GM12874 (cell line): ENCODE results near the gene HYI.

Source experiments
- CTCF ChIP-seq: IDR thresholded peaks from 2 replicates; pipeline ENCODE4 v1.5.1; 2011; ENCODE audit warnings: low read depth, mild to moderate bottlenecking, control low read depth, low read length, moderate library complexity; ENCODE audit not compliant: insufficient read depth

Gene HYI

GRCh38 chr1:43484367-43484766, 30.6 kb upstream of the HYI start:
- no peak for TF ChIP-seq CTCF

GRCh38 chr1:43482215-43482614, 28.5 kb upstream of the HYI start:
- no peak for TF ChIP-seq CTCF

GRCh38 chr1:43481491-43481890, 27.8 kb upstream of the HYI start:
- TF ChIP-seq CTCF, result no peak

GRCh38 chr1:43479414-43479813, 25.7 kb upstream of the HYI start:
- no peak for TF ChIP-seq CTCF

- no peak for TF ChIP-seq CTCF
These were observed 24.0 kb upstream of the HYI start for GRCh38 chr1:43477716-43478115.

GRCh38 chr1:43473463-43473862, 19.7 kb upstream of the HYI start:
- TF ChIP-seq CTCF, result no peak

GRCh38 chr1:43472087-43472462, 18.3 kb upstream of the HYI start:
- no peak for TF ChIP-seq CTCF

GRCh38 chr1:43469932-43470331, 16.2 kb upstream of the HYI start:
- TF ChIP-seq CTCF, result no peak
